K562 (cell line): ENCODE measurements around the gene SERPINH1. TPM values are rescaled to one million over a fixed set of nuclear protein-coding genes. Genes with fewer than 3 reads are reported as not detected.

Source experiments
- KDM2B ChIP-seq: fragments of 250-450 bp; sonication (Bioruptor Pico); IDR thresholded peaks from 2 replicates; pipeline ENCODE4 v1.8.0; 2021; ENCODE audit warnings: mild to moderate bottlenecking, moderate library complexity
- NRF1 ChIP-seq, 2 experiments: fragments of 450-650 bp; IDR thresholded peaks in 1 of 2; conservative IDR thresholded peaks in 1 of 2; 2 replicates each; pipeline ENCODE4 v1.6.1; 2014; ENCODE audit warnings: mild to moderate bottlenecking in 2 of 2
- SMAD3 ChIP-seq: fragments of 450-650 bp; formaldehyde crosslinking; conservative IDR thresholded peaks from 2 replicates; pipeline ENCODE4 v1.4.0; 2020; ENCODE audit warnings: mild to moderate bottlenecking
- ZNF184 ChIP-seq: sonication (generic); formaldehyde crosslinking; IDR thresholded peaks from 2 replicates; pipeline ENCODE4 v1.5.0; 2020; ENCODE audit warnings: missing genetic modification reagents
- ZNF274 ChIP-seq: IDR thresholded peaks from 2 replicates; pipeline ENCODE4 v1.6.1; 2011; ENCODE audit warnings: low read depth, mild to moderate bottlenecking, low read length, moderate library complexity, borderline replicate concordance
- ZNF277 ChIP-seq: fragments of 250-450 bp; sonication (Bioruptor Pico); IDR thresholded peaks from 2 replicates; pipeline ENCODE4 v1.8.0; 2022; ENCODE audit warnings: inconsistent platforms, mild to moderate bottlenecking, moderate library complexity, borderline replicate concordance
- ZNF785 ChIP-seq: fragments of 250-450 bp; sonication (Bioruptor Pico); IDR thresholded peaks from 2 replicates; pipeline ENCODE4 v1.4.0; 2020; ENCODE audit warnings: mild to moderate bottlenecking
- polyA plus RNA-seq, 8 experiments: library from polyadenylated mRNA; depleted of rRNA in 4 of 8; stranded (reverse) in 5 of 8; unstranded in 3 of 8; fragments of >200 nt; fragmentation: Nextera tagmentation in 2 of 8; fragmentation: Illumina TruSeq in 1 of 8; extraction: Ambion mirVana in 2 of 8; extraction: Trizol in 1 of 8; gene quantifications; 2 replicates each; pipeline versions ENCODE4 v1.2.1 to v1.2.3, GENCODE V29; 2011 to 2014; ENCODE audit warnings: inconsistent platforms in 1 of 8, missing spikeins in 1 of 8
- total RNA-seq, 7 experiments: library from RNA; depleted of rRNA in 6 of 7; stranded (reverse); fragments of >200 nt in 6 of 7; fragmentation: Illumina TruSeq in 2 of 7; extraction: Trizol in 2 of 7; gene quantifications; 2 replicates each; pipeline versions ENCODE4 v1.2.1 to v1.2.3, GENCODE V29; 2011 to 2021; ENCODE audit warnings: low replicate concordance in 1 of 7
- TF ChIP-seq, protein P1 (sequence below): fragments of 250-450 bp; sonication (Bioruptor Pico); IDR thresholded peaks from 2 replicates; pipeline ENCODE4 v1.5.1; 2021; ENCODE audit warnings: mild to moderate bottlenecking
- TF ChIP-seq, protein P2 (sequence below): fragments of 200-600 bp; sonication (generic); IDR thresholded peaks from one replicate; pipeline ENCODE4 v1.6.1; 2012; ENCODE audit warnings: mild to moderate bottlenecking, low read depth, low read length, inconsistent platforms

Gene SERPINH1
- total and polyA plus RNA-seq, 9 of the 15 experiments (the other 6 are each of a cell fraction or from before 2014, with no cell fraction given) = 2.8 to 106 (median 67.9) TPM

- TF ChIP-seq ZNF277 (CRISPR knock-in tag) (no peak), ZNF274 (no peak), KDM2B (CRISPR knock-in tag) (0 out of 2 replicates have a peak, but pooled peaks have one; percentile 10), ZNF785 (no peak), ZNF184 (no peak), NRF1 (conservative IDR thresholded peaks at IDR 0.05 in 1 of 2, IDR thresholded peaks at IDR 0.05 in 1 of 2) (peak in 1 of 2 experiments; percentile 16; a peak in 3 of 4 replicates), SMAD3 (CRISPR knock-in tag) (0 out of 2 replicates have a peak, but pooled peaks have one; percentile 7)
- TF ChIP-seq, protein P1, sequence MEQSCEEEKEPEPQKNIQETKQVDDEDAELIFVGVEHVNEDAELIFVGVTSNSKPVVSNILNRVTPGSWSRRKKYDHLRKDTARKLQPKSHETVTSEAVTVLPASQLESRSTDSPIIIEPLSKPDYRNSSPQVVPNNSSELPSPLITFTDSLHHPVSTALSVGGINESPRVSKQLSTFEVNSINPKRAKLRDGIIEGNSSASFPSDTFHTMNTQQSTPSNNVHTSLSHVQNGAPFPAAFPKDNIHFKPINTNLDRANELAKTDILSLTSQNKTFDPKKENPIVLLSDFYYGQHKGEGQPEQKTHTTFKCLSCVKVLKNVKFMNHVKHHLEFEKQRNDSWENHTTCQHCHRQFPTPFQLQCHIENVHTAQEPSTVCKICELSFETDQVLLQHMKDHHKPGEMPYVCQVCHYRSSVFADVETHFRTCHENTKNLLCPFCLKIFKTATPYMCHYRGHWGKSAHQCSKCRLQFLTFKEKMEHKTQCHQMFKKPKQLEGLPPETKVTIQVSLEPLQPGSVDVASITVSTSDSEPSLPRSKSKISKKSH (CRISPR knock-in tag) = no peak
- TF ChIP-seq, protein P2, sequence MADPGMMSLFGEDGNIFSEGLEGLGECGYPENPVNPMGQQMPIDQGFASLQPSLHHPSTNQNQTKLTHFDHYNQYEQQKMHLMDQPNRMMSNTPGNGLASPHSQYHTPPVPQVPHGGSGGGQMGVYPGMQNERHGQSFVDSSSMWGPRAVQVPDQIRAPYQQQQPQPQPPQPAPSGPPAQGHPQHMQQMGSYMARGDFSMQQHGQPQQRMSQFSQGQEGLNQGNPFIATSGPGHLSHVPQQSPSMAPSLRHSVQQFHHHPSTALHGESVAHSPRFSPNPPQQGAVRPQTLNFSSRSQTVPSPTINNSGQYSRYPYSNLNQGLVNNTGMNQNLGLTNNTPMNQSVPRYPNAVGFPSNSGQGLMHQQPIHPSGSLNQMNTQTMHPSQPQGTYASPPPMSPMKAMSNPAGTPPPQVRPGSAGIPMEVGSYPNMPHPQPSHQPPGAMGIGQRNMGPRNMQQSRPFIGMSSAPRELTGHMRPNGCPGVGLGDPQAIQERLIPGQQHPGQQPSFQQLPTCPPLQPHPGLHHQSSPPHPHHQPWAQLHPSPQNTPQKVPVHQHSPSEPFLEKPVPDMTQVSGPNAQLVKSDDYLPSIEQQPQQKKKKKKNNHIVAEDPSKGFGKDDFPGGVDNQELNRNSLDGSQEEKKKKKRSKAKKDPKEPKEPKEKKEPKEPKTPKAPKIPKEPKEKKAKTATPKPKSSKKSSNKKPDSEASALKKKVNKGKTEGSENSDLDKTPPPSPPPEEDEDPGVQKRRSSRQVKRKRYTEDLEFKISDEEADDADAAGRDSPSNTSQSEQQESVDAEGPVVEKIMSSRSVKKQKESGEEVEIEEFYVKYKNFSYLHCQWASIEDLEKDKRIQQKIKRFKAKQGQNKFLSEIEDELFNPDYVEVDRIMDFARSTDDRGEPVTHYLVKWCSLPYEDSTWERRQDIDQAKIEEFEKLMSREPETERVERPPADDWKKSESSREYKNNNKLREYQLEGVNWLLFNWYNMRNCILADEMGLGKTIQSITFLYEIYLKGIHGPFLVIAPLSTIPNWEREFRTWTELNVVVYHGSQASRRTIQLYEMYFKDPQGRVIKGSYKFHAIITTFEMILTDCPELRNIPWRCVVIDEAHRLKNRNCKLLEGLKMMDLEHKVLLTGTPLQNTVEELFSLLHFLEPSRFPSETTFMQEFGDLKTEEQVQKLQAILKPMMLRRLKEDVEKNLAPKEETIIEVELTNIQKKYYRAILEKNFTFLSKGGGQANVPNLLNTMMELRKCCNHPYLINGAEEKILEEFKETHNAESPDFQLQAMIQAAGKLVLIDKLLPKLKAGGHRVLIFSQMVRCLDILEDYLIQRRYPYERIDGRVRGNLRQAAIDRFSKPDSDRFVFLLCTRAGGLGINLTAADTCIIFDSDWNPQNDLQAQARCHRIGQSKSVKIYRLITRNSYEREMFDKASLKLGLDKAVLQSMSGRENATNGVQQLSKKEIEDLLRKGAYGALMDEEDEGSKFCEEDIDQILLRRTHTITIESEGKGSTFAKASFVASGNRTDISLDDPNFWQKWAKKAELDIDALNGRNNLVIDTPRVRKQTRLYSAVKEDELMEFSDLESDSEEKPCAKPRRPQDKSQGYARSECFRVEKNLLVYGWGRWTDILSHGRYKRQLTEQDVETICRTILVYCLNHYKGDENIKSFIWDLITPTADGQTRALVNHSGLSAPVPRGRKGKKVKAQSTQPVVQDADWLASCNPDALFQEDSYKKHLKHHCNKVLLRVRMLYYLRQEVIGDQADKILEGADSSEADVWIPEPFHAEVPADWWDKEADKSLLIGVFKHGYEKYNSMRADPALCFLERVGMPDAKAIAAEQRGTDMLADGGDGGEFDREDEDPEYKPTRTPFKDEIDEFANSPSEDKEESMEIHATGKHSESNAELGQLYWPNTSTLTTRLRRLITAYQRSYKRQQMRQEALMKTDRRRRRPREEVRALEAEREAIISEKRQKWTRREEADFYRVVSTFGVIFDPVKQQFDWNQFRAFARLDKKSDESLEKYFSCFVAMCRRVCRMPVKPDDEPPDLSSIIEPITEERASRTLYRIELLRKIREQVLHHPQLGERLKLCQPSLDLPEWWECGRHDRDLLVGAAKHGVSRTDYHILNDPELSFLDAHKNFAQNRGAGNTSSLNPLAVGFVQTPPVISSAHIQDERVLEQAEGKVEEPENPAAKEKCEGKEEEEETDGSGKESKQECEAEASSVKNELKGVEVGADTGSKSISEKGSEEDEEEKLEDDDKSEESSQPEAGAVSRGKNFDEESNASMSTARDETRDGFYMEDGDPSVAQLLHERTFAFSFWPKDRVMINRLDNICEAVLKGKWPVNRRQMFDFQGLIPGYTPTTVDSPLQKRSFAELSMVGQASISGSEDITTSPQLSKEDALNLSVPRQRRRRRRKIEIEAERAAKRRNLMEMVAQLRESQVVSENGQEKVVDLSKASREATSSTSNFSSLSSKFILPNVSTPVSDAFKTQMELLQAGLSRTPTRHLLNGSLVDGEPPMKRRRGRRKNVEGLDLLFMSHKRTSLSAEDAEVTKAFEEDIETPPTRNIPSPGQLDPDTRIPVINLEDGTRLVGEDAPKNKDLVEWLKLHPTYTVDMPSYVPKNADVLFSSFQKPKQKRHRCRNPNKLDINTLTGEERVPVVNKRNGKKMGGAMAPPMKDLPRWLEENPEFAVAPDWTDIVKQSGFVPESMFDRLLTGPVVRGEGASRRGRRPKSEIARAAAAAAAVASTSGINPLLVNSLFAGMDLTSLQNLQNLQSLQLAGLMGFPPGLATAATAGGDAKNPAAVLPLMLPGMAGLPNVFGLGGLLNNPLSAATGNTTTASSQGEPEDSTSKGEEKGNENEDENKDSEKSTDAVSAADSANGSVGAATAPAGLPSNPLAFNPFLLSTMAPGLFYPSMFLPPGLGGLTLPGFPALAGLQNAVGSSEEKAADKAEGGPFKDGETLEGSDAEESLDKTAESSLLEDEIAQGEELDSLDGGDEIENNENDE = no peak
Measured at GRCh38 chr11:75534259-75535069, 27.6 kb upstream of the SERPINH1 start (continued).
